Measurements from ENCODE around the gene SAP30BP.

DNA sequence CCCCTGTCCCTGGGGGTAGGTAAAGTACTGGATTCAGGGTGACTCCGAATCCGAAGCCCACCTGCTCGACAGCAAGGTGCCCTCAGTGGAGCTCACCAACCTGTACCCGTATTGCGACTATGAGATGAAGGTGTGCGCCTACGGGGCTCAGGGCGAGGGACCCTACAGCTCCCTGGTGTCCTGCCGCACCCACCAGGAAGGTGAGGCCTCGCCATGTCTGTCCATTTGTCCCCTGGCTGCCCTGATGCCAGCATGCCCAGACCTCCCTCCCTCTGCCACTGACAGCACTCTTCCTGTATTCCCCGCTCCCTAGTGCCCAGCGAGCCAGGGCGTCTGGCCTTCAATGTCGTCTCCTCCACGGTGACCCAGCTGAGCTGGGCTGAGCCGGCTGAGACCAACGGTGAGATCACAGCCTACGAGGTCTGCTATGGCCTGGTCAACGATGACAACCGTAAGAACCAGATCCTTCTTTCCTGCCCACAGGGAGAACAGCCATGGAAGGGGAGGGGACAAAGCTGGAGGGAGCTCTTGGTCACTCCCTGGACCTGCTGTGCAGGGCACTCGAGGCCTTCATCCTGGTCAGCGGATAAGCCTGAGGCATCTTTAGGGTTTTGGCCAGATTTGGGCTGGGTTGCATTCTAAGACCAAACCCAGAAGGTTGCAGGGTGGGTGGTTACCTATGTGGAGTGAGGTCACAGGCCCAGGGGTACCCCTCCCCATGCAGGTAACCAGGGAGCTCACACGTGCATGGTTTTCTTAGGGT is 83.7 kb downstream of the SAP30BP start:
- TF ChIP-seq, protein P1, sequence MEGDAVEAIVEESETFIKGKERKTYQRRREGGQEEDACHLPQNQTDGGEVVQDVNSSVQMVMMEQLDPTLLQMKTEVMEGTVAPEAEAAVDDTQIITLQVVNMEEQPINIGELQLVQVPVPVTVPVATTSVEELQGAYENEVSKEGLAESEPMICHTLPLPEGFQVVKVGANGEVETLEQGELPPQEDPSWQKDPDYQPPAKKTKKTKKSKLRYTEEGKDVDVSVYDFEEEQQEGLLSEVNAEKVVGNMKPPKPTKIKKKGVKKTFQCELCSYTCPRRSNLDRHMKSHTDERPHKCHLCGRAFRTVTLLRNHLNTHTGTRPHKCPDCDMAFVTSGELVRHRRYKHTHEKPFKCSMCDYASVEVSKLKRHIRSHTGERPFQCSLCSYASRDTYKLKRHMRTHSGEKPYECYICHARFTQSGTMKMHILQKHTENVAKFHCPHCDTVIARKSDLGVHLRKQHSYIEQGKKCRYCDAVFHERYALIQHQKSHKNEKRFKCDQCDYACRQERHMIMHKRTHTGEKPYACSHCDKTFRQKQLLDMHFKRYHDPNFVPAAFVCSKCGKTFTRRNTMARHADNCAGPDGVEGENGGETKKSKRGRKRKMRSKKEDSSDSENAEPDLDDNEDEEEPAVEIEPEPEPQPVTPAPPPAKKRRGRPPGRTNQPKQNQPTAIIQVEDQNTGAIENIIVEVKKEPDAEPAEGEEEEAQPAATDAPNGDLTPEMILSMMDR (IDR thresholded peaks at IDR 0.05) = no peak
- no peak for TF ChIP-seq EZH2phosphoT487 (IDR thresholded peaks at IDR 0.05)

Data from neural progenitor cell (in vitro differentiated cells).